Activated CD4-positive, alpha-beta T cell treated with anti-CD3 and anti-CD28 coated beads, Interleukin-2, Interleukin-6, amounts not matched to agents 100 ng/mL and 50 ng/mL, durations not matched to agents 16 hours and 8 hours (primary cell): ENCODE data around the gene KIF21B.

Experiments used
- DNase-seq: peaks from one replicate; pipeline ENCODE4 v3.0.0-alpha.2; 2020

Gene KIF21B

GRCh38 chr1:201042779-201043461 is 19.4 kb upstream of the KIF21B start:
- DNase-seq: peak; percentile 79

- DNase-seq: no peak
Measured at GRCh38 chr1:201041011-201041410, 17.5 kb upstream of the KIF21B start.

- no peak for DNase-seq
Measured at GRCh38 chr1:201039876-201040275, 16.4 kb upstream of the KIF21B start.

- DNase-seq: no peak
Measured at GRCh38 chr1:201039418-201039817, 15.9 kb upstream of the KIF21B start.

- no peak for DNase-seq
Measured at GRCh38 chr1:201038186-201038876, 14.8 kb upstream of the KIF21B start.

GRCh38 chr1:201036188-201036842 is 12.8 kb upstream of the KIF21B start:
- DNase-seq: no peak

GRCh38 chr1:201034671-201035070 is 11.2 kb upstream of the KIF21B start:
- DNase-seq: no peak

GRCh38 chr1:201032408-201032807 is 8.9 kb upstream of the KIF21B start:
- no peak for DNase-seq

- no peak for DNase-seq
Measured at GRCh38 chr1:201028461-201028889, 5.0 kb upstream of the KIF21B start.

- DNase-seq: no peak
Measured at GRCh38 chr1:201026836-201027235, 3.3 kb upstream of the KIF21B start.

- DNase-seq: no peak
Measured at GRCh38 chr1:201026234-201026633, 2.7 kb upstream of the KIF21B start.

- peak; percentile 84 for DNase-seq
Measured at GRCh38 chr1:201025571-201026002, 2.1 kb upstream of the KIF21B start.

GRCh38 chr1:201024625-201024998 is 1.1 kb upstream of the KIF21B start:
- DNase-seq: no peak

- DNase-seq: no peak
Measured at GRCh38 chr1:201023920-201024624, 558 bp upstream of the KIF21B start.

GRCh38 chr1:201022820-201023516 is 546 bp downstream of the KIF21B start:
- peak; percentile 65 for DNase-seq

- no peak for DNase-seq
Measured at GRCh38 chr1:201022493-201022819, 1.1 kb downstream of the KIF21B start.

GRCh38 chr1:201021630-201022492 is 1.7 kb downstream of the KIF21B start:
- DNase-seq: no peak

GRCh38 chr1:201020721-201021629 is 2.5 kb downstream of the KIF21B start:
- DNase-seq: peak; percentile 63

GRCh38 chr1:201020040-201020591 is 3.4 kb downstream of the KIF21B start:
- DNase-seq: peak; percentile 74

- DNase-seq: peak; percentile 98
Measured at GRCh38 chr1:201019321-201019977, 4.1 kb downstream of the KIF21B start.
